ENCODE measurements around the gene MPP3.
"Not testable (repeated sequence)": the region's sequence is repeated elsewhere in the genome, so short reads cannot be mapped to it uniquely, and the experiment has no call there.

DNA sequence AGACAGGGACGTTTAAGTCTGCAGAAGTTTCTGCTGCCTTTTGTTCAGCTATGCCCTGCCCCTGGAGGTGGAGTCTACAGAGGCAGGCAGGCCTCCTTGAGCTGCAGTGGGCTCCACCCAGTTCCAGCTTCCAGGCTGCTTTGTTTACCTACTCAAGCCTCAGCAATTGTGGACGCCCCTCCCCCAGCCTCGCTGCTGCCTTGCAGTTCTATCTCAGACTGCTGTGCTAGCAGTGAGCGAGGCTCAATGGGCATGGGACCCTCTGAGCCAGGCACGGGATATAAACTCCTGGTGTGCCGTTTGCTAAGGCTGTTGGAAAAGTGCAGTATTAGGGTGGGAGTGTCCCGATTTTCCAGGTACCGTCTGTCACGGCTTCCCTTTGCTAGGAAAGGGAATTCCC is 34.9 kb downstream of the MPP3 start:
- TF ChIP-seq, protein P1, sequence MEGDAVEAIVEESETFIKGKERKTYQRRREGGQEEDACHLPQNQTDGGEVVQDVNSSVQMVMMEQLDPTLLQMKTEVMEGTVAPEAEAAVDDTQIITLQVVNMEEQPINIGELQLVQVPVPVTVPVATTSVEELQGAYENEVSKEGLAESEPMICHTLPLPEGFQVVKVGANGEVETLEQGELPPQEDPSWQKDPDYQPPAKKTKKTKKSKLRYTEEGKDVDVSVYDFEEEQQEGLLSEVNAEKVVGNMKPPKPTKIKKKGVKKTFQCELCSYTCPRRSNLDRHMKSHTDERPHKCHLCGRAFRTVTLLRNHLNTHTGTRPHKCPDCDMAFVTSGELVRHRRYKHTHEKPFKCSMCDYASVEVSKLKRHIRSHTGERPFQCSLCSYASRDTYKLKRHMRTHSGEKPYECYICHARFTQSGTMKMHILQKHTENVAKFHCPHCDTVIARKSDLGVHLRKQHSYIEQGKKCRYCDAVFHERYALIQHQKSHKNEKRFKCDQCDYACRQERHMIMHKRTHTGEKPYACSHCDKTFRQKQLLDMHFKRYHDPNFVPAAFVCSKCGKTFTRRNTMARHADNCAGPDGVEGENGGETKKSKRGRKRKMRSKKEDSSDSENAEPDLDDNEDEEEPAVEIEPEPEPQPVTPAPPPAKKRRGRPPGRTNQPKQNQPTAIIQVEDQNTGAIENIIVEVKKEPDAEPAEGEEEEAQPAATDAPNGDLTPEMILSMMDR (IDR thresholded peaks at IDR 0.05) = not testable (repeated sequence)
- not testable (repeated sequence) for TF ChIP-seq POLR2A (IDR thresholded peaks at IDR 0.05)
